OCI-LY1 (cell line): Measurements from ENCODE around the gene CYP2W1.

Source experiments
- H2AFZ ChIP-seq: fragments of 200-600 bp; sonication (generic), shearing (Covaris generic); 2 replicates; pipeline ENCODE4 v1.6.0; 2014; ENCODE audit warnings: antibody characterized with exemption, mild to moderate bottlenecking, low read length
- H3F3A ChIP-seq: fragments of 200-600 bp; sonication (generic), shearing (Covaris generic); 2 replicates; pipeline ENCODE4 v1.6.0; 2014; ENCODE audit warnings: mild to moderate bottlenecking, antibody characterized with exemption, low read length, moderate library complexity; ENCODE audit not compliant: insufficient read depth
- H3K27ac ChIP-seq: fragments of 200-600 bp; sonication (generic); 2 replicates; pipeline ENCODE4 v1.5.1; 2014; ENCODE audit warnings: low read length, mixed run types, mild to moderate bottlenecking, low read depth; ENCODE audit not compliant: poor library complexity, severe bottlenecking
- H3K27me3 ChIP-seq: fragments of 200-600 bp; sonication (generic); 2 replicates; pipeline ENCODE4 v1.6.0; 2014; ENCODE audit warnings: antibody characterized with exemption, mild to moderate bottlenecking, low read length, moderate library complexity; ENCODE audit not compliant: insufficient read depth
- H3K36me3 ChIP-seq: fragments of 200-600 bp; sonication (generic); 2 replicates; pipeline ENCODE4 v1.6.1; 2014; ENCODE audit warnings: mild to moderate bottlenecking, antibody characterized with exemption, low read length, moderate library complexity, mixed read lengths; ENCODE audit not compliant: insufficient read depth
- H3K4me1 ChIP-seq: fragments of 200-600 bp; sonication (generic); 2 replicates; pipeline ENCODE4 v1.5.1; 2014; ENCODE audit warnings: mild to moderate bottlenecking, low read length, moderate library complexity; ENCODE audit not compliant: insufficient read depth, severe bottlenecking
- H3K4me2 ChIP-seq: fragments of 200-600 bp; sonication (generic), shearing (Covaris generic); 2 replicates; pipeline ENCODE4 v1.6.1; 2014; ENCODE audit warnings: low read length
- H3K4me3 ChIP-seq: fragments of 200-600 bp; sonication (generic); 2 replicates; pipeline ENCODE4 v1.5.1; 2014; ENCODE audit warnings: low read length, low read depth, mild to moderate bottlenecking, mixed read lengths; ENCODE audit not compliant: poor library complexity, severe bottlenecking
- H3K79me2 ChIP-seq: fragments of 200-600 bp; shearing (Covaris generic); 2 replicates; pipeline ENCODE4 v1.6.1; 2016; ENCODE audit warnings: mixed run types, low read length, mixed read lengths; ENCODE audit not compliant: insufficient read depth
- H3K9ac ChIP-seq: fragments of 200-600 bp; sonication (generic), shearing (Covaris generic); 2 replicates; pipeline ENCODE4 v1.6.1; 2014; ENCODE audit warnings: mild to moderate bottlenecking, low read length, mixed read lengths
- H3K9me2 ChIP-seq: fragments of 200-600 bp; sonication (generic), shearing (Covaris generic); 2 replicates; pipeline ENCODE4 v1.6.1; 2014; ENCODE audit warnings: low read depth, mild to moderate bottlenecking, low read length, mixed read lengths
- H3K9me3 ChIP-seq: fragments of 200-600 bp; shearing (Covaris generic); 2 replicates; pipeline ENCODE4 v1.6.1; 2014; ENCODE audit warnings: low read length, mixed read lengths
- H4K20me1 ChIP-seq: fragments of 200-600 bp; sonication (generic), shearing (Covaris generic); 2 replicates; pipeline ENCODE4 v1.6.0; 2016; ENCODE audit warnings: mild to moderate bottlenecking, low read length; ENCODE audit not compliant: insufficient read depth
- EZH2 ChIP-seq: fragments of 200-600 bp; sonication (generic), shearing (Covaris generic); IDR thresholded peaks from 2 replicates; pipeline ENCODE4 v1.8.0; 2017; ENCODE audit warnings: borderline replicate concordance, mixed run types, mild to moderate bottlenecking, antibody characterized with exemption, low read length, moderate library complexity, mixed read lengths
- TF ChIP-seq, protein P1 (sequence below): fragments of 200-600 bp; sonication (generic), shearing (Covaris generic); IDR thresholded peaks from 2 replicates; pipeline ENCODE4 v1.5.1; 2017; ENCODE audit warnings: mild to moderate bottlenecking, antibody characterized with exemption, low read length, moderate library complexity, mixed read lengths

CYP2W1 gene

DNA sequence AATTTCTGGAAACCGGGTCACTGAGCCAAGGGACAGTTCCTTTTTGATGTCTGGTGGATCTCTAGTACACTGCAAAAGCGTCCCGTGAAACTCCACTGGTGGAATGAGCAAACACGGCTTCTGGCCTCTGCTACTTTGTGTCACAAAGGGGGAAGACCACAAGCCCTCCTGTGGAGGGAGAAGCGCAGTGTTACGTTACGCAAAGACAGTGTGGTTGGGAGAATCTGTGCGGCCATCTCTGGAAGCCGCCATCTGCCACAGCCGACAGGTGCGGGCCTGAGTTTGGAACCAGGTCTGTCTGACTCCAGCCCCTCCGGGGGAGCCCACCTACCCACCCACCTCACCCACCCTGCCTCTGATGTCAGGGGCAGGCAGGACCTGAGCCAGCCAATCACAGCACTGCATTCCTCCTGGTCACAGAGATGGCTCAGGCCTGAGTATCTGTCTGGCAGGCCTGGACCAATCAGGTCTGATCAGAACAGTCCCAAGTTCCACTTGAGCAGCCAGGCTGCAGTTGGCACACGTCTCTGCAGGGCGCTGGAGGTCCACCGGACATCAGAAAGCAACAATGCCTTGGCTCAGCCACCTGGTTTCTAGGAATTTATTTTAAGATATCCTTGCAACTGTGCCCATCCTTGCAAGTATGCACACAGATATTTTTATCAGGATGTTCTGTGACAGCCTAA, 3.0 kb upstream of the CYP2W1 start:
- no peaks in the 10 kb centered on the region for H3K36me3 ChIP-seq
- H3K4me3 ChIP-seq = no peak overlapping the region
- H3K27ac ChIP-seq = no peak overlapping the region
- H4K20me1 ChIP-seq = no peaks in the 10 kb centered on the region
- H3K9me2 ChIP-seq = no peaks in the 10 kb centered on the region
- H3K27me3 ChIP-seq = peaks cover 4% of the 10 kb centered on the region; the same call in 1 of the 2 replicates
- H3K4me1 ChIP-seq = peaks cover 8% of the 10 kb centered on the region
- no peaks in the 10 kb centered on the region for H3K9me3 ChIP-seq
- H3F3A ChIP-seq = no peaks in the 10 kb centered on the region
- H3K79me2 ChIP-seq = no peaks in the 10 kb centered on the region
- no peak overlapping the region for H3K9ac ChIP-seq
- no peak for TF ChIP-seq EZH2
- TF ChIP-seq, protein P1, sequence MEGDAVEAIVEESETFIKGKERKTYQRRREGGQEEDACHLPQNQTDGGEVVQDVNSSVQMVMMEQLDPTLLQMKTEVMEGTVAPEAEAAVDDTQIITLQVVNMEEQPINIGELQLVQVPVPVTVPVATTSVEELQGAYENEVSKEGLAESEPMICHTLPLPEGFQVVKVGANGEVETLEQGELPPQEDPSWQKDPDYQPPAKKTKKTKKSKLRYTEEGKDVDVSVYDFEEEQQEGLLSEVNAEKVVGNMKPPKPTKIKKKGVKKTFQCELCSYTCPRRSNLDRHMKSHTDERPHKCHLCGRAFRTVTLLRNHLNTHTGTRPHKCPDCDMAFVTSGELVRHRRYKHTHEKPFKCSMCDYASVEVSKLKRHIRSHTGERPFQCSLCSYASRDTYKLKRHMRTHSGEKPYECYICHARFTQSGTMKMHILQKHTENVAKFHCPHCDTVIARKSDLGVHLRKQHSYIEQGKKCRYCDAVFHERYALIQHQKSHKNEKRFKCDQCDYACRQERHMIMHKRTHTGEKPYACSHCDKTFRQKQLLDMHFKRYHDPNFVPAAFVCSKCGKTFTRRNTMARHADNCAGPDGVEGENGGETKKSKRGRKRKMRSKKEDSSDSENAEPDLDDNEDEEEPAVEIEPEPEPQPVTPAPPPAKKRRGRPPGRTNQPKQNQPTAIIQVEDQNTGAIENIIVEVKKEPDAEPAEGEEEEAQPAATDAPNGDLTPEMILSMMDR = no peak
- H3K4me2 ChIP-seq = no peak overlapping the region; the same call in 1 of the 2 replicates
- H2AFZ ChIP-seq = no peak overlapping the region

DNA sequence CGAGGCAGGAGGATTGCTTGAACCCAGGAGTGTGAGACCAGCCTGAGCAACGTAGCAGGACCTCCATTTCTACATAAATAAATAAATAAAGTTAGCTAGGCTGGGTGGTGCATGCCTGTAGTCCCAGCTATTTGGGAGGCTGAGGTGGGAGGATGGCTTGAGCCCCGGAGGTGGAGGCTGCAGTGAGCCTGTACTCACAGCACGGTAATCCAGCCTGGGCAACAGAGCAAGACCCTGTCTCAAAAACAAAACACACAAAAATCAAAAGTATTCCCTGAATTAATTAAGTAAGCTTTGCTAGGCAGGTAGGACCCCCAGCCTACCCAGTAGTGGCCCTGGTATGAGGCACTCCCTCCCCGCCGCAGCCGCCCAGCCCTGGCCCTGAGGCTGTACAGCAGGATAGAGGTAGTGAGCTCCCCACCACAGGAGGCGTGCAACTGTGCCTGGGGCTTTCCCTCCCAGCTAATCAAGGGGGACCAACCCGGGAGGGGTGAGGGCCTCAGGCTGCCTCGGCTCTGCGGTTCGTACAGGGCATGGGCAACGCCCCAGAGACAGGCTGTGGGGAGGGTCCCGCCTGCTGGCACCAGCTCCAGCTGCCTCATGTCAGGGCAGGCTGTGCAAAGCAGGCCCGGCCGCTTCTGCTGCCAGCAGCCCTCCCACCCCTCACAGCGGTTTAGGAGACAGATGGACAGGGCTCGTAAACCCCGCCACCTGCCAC, 1.0 kb upstream of the CYP2W1 start:
- no peak overlapping the region for H3K4me2 ChIP-seq
- no peaks in the 10 kb centered on the region for H3K9me3 ChIP-seq
- no peak overlapping the region for H3K27ac ChIP-seq
- H3K4me3 ChIP-seq = no peak overlapping the region
- H3F3A ChIP-seq = no peaks in the 10 kb centered on the region
- no peak overlapping the region for H3K9ac ChIP-seq
- H3K79me2 ChIP-seq = no peaks in the 10 kb centered on the region
- no peaks in the 10 kb centered on the region for H4K20me1 ChIP-seq
- no peaks in the 10 kb centered on the region for H3K36me3 ChIP-seq
- H3K4me1 ChIP-seq = peaks cover 8% of the 10 kb centered on the region
- H3K27me3 ChIP-seq = peaks cover 6% of the 10 kb centered on the region; the same call in 1 of the 2 replicates
- no peaks in the 10 kb centered on the region for H3K9me2 ChIP-seq
- H2AFZ ChIP-seq = no peak overlapping the region
- TF ChIP-seq EZH2 = no peak
- TF ChIP-seq, protein P1 = no peak

DNA sequence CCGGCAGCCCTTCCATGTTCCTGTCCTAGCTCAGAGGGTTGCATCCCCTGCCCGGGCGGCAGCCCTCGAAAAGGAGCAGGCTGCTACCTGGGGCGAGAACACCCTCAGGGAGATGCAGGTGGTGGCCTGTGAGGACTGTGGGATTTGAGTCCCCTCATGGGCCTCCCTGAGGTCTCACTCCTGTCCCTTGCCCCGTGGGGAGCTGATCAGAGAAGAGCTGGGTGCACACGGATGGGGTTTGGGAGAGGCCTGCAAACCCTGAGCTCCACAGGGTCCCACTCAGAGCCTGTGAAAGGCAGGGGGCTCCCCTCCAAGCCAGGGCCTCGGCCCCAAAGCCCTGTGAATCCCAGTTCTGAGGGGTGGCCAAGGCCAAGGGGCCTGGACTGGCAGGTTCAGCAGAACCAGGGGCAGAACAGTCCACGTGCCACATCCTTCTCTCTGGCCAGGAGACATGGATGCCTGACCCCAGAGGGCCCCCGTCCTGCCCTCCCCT, 424 bp upstream of the CYP2W1 start:
- no peaks in the 10 kb centered on the region for H3K36me3 ChIP-seq
- no peak overlapping the region for H3K9ac ChIP-seq
- TF ChIP-seq, protein P1 = no peak
- no peak for TF ChIP-seq EZH2
- peaks cover 8% of the 10 kb centered on the region for H3K4me1 ChIP-seq
- H3K9me2 ChIP-seq = no peaks in the 10 kb centered on the region
- H3K9me3 ChIP-seq = no peaks in the 10 kb centered on the region
- H3K79me2 ChIP-seq = no peaks in the 10 kb centered on the region
- no peak overlapping the region for H3K4me2 ChIP-seq
- H2AFZ ChIP-seq = no peak overlapping the region
- peaks cover 7% of the 10 kb centered on the region; the same call in 1 of the 2 replicates for H3K27me3 ChIP-seq
- no peak overlapping the region for H3K27ac ChIP-seq
- no peaks in the 10 kb centered on the region for H4K20me1 ChIP-seq
- no peaks in the 10 kb centered on the region for H3F3A ChIP-seq
- no peak overlapping the region for H3K4me3 ChIP-seq
